SK-N-SH treated with all-trans-retinoic acid at 6 μM for 48 hours (cell line): Measurements from ENCODE around the gene GGTLC1.
"Not testable (repeated sequence)": the region's sequence is repeated elsewhere in the genome, so short reads cannot be mapped to it uniquely, and the experiment has no call there.

ENCODE experiments used
- BACH2 ChIP-seq: fragments of 250-450 bp; sonication (Bioruptor Pico); IDR thresholded peaks from 2 replicates; pipeline ENCODE4 v1.9.0; 2021; ENCODE audit warnings: mild to moderate bottlenecking, borderline replicate concordance
- CSDC2 ChIP-seq: fragments of 250-450 bp; sonication (Bioruptor Pico); IDR thresholded peaks from 2 replicates; pipeline ENCODE4 v1.5.0; 2020; ENCODE audit warnings: mild to moderate bottlenecking, moderate library complexity
- ISL1 ChIP-seq: fragments of 250-450 bp; sonication (Bioruptor Pico); IDR thresholded peaks from 2 replicates; pipeline ENCODE4 v2.1.2; 2022; ENCODE audit warnings: mild to moderate bottlenecking, moderate library complexity
- OSR1 ChIP-seq: fragments of 250-450 bp; sonication (Bioruptor Pico); IDR thresholded peaks from 2 replicates; pipeline ENCODE4 v1.8.0; 2022; ENCODE audit warnings: moderate library complexity, mild to moderate bottlenecking, inconsistent platforms
- PATZ1 ChIP-seq: fragments of 250-450 bp; sonication (Bioruptor Pico); IDR thresholded peaks from 2 replicates; pipeline ENCODE4 v1.8.0; 2020; ENCODE audit warnings: mild to moderate bottlenecking, moderate library complexity, borderline replicate concordance
- POU6F1 ChIP-seq: fragments of 250-450 bp; sonication (Bioruptor Pico); IDR thresholded peaks from 2 replicates; pipeline ENCODE4 v1.8.0; 2021; ENCODE audit warnings: low read depth, mild to moderate bottlenecking, moderate library complexity, borderline replicate concordance
- RARB ChIP-seq: fragments of 250-450 bp; sonication (Bioruptor Pico); IDR thresholded peaks from 2 replicates; pipeline ENCODE4 v1.8.0; 2021; ENCODE audit warnings: mild to moderate bottlenecking, moderate library complexity
- TOX ChIP-seq: fragments of 250-450 bp; sonication (Bioruptor Pico); IDR thresholded peaks from 2 replicates; pipeline ENCODE4 v1.8.0; 2021; ENCODE audit warnings: mild to moderate bottlenecking, moderate library complexity, borderline replicate concordance
- TSHZ2 ChIP-seq: fragments of 250-450 bp; sonication (Bioruptor Pico); IDR thresholded peaks from 2 replicates; pipeline ENCODE4 v1.5.0; 2020; ENCODE audit warnings: mild to moderate bottlenecking, moderate library complexity
- ZC3H10 ChIP-seq: fragments of 250-450 bp; sonication (Bioruptor Pico); IDR thresholded peaks from 2 replicates; pipeline ENCODE4 v1.5.1; 2021; ENCODE audit warnings: mild to moderate bottlenecking, moderate library complexity
- ZFP30 ChIP-seq: fragments of 450-650 bp; formaldehyde crosslinking; IDR thresholded peaks from 2 replicates; pipeline ENCODE4 v1.5.0; 2022; ENCODE audit warnings: mild to moderate bottlenecking, moderate library complexity
- ZNF565 ChIP-seq: fragments of 450-650 bp; formaldehyde crosslinking; conservative IDR thresholded peaks from 2 replicates; pipeline ENCODE4 v1.5.0; 2020; ENCODE audit warnings: low read depth, mild to moderate bottlenecking, moderate library complexity
- ZNF70 ChIP-seq: fragments of 450-650 bp; formaldehyde crosslinking; IDR thresholded peaks from 2 replicates; pipeline ENCODE4 v1.5.0; 2020; ENCODE audit warnings: mild to moderate bottlenecking, moderate library complexity
- ZNF8 ChIP-seq: fragments of 450-650 bp; formaldehyde crosslinking; IDR thresholded peaks from 2 replicates; pipeline ENCODE4 v1.5.0; 2020; ENCODE audit warnings: mild to moderate bottlenecking, moderate library complexity

- not testable (repeated sequence) for TF ChIP-seq PATZ1 (CRISPR knock-in tag); ZFP30 (CRISPR knock-in tag); OSR1 (CRISPR knock-in tag); ZC3H10; TOX; ISL1 (CRISPR knock-in tag); POU6F1 (CRISPR knock-in tag); RARB (CRISPR knock-in tag); BACH2; ZNF565 (CRISPR knock-in tag); CSDC2; ZNF8 (CRISPR knock-in tag); TSHZ2 (CRISPR knock-in tag); ZNF70 (CRISPR knock-in tag)
These were observed 1.9 kb downstream of the GGTLC1 start for GRCh38 chr20:23986716-23987115.
